ENCODE measurements around the gene PDE7B.

GRCh38 chr6:135867332-135867731 is 15.8 kb downstream of the PDE7B start:
- no peak for TF ChIP-seq GATA2 (IDR thresholded peaks at IDR 0.05; ENCODE audit: low read depth, low read length)
- TF ChIP-seq GATA3 (IDR thresholded peaks at IDR 0.05; ENCODE audit: low read depth, low read length) = no peak
